Stomach (tissue), 9 donors: ENCODE data around the gene PSMD9. TPM values are rescaled to one million over a fixed set of nuclear protein-coding genes. Genes with fewer than 3 reads are reported as not detected.
"Not testable (repeated sequence)": the region's sequence is repeated elsewhere in the genome, so short reads cannot be mapped to it uniquely, and the experiment has no call there.

ENCODE experiments used
- DNase-seq, 2 donors: peaks; one replicate each; pipeline versions ENCODE4 v3.0.0 to v3.0.0-alpha.2; 2013 to 2019
- H3K27ac ChIP-seq, 5 donors: fragments of 200-600 bp in 4 of 5; sonication (generic) in 4 of 5; one replicate each; pipeline ENCODE4 v1.5.1; 2013 to 2019; ENCODE audit warnings: mild to moderate bottlenecking in 1 of 5, moderate library complexity in 1 of 5
- H3K27me3 ChIP-seq, 3 donors: fragments of 200-600 bp; sonication (generic); one replicate each; pipeline ENCODE4 v1.5.1; 2017 to 2019; ENCODE audit warnings: mixed run types in 1 of 3
- H3K36me3 ChIP-seq, 4 donors: fragments of 200-600 bp; sonication (generic); 1 replicate in 3 of 4; 2 replicates in 1 of 4; pipeline ENCODE4 v1.5.1; 2016 to 2019
- H3K4me1 ChIP-seq, 4 donors: fragments of 200-600 bp; sonication (generic); one replicate each; pipeline ENCODE4 v1.5.1; 2016 to 2019
- H3K4me3 ChIP-seq, 4 donors: fragments of 200-600 bp; sonication (generic) in 3 of 4; one replicate each; pipeline ENCODE4 v1.5.1; 2016 to 2019; ENCODE audit warnings: mild to moderate bottlenecking in 1 of 4
- H3K9me3 ChIP-seq, 4 donors: fragments of 200-600 bp; sonication (generic); one replicate each; pipeline ENCODE4 v1.5.1; 2016 to 2019
- EP300 ChIP-seq: sonication (generic); formaldehyde crosslinking; IDR thresholded peaks from one replicate; pipeline ENCODE4 v1.6.1; 2017; ENCODE audit warnings: antibody characterized with exemption
- POLR2A ChIP-seq, 4 donors: fragments of 450-650 bp; IDR thresholded peaks; one replicate each; pipeline ENCODE4 v1.6.1; 2016; ENCODE audit warnings: antibody characterized with exemption in 4 of 4, control low read depth in 2 of 4, mild to moderate bottlenecking in 1 of 4, moderate library complexity in 1 of 4
- POLR2AphosphoS5 ChIP-seq, 3 donors: sonication (generic); formaldehyde crosslinking; IDR thresholded peaks; one replicate each; pipeline ENCODE4 v1.6.1; 2016; ENCODE audit warnings: antibody characterized with exemption in 3 of 3
- WGBS, 5 donors: extraction: QIAGEN DNeasy Blood & Tissue Kit in 3 of 5; methylation state at CpG; one replicate each; pipeline versions ENCODE4 v1.1.5 to v1.1.7; 2013 to 2018; 5-methylcytosine and 5-hydroxymethylcytosine counted together
- intact Hi-C: fragments of 100-400 bp; cut with DNase I; formaldehyde crosslinking; loops from one replicate; pipeline ENCODE4 v1.15.1; 2023; ENCODE audit warnings: low total_unique reads
- polyA plus RNA-seq, 3 donors: library from polyadenylated mRNA; stranded (reverse); fragments of 200-250 nt; gene quantifications; one replicate each; pipeline ENCODE4 v1.2.3, GENCODE V29; 2013
- total RNA-seq, 5 donors: library from RNA; depleted of rRNA; stranded (reverse); fragments of >200 nt; gene quantifications; one replicate each; pipeline versions ENCODE4 v1.1.0 to v1.2.3, GENCODE V29; 2014 to 2016
- TF ChIP-seq, protein P1 (sequence below), 7 experiments: fragments of 450-650 bp in 4 of 7; fragments of 200-600 bp in 3 of 7; sonication (generic) in 3 of 7; IDR thresholded peaks; one replicate each; pipeline ENCODE4 v1.5.1; 2016 to 2019; ENCODE audit warnings: antibody characterized with exemption in 7 of 7, control low read depth in 2 of 7, mild to moderate bottlenecking in 1 of 7
- donor health status: healthy with polysubstance abuse.
- donor health status: Bipolar disorder and iron deficiency.
- donor health status: healthy.

Gene PSMD9
- total and polyA plus RNA-seq, 8 donors = 2.9 to 97.3 (median 30.6) TPM

DNA sequence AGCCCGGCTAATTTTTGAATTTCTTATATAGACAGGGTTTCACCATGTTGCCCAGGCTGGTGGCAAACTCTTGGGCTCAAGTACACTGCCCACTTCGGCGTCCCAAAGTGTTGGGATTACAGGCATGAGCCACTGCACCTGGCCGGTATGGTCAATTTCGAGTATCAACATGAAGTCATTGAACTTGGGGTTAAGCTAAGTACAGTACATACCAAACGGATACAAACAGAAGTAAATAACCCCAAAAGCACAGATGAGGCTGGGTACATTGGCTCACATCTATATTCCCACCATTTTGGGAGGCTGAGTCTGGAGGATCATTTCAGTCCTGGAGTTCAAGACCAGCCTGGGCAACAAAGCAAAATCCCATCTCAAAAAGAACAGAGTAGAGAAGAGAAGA lies 13.0 kb upstream of the PSMD9 start:
- WGBS, 5 donors = 86 to 95% (median 90%) methylated on average over 6 of the region's 6 CpGs
- Histone ChIP-seq H3K4me3 (no peak overlapping the region), H3K9me3 (no peaks in the 10 kb centered on the region), H3K27me3 (no peaks in the 10 kb centered on the region), H3K4me1 (peaks cover 0 to 14% (median 9%) of the 10 kb centered on the region in 4 donors), H3K36me3 (no peaks in the 10 kb centered on the region), H3K27ac (no peak overlapping the region)
- TF ChIP-seq POLR2AphosphoS5 (IDR thresholded peaks at IDR 0.05) = no peak
- no peak for DNase-seq
- intact Hi-C loops = no loop called here

DNA sequence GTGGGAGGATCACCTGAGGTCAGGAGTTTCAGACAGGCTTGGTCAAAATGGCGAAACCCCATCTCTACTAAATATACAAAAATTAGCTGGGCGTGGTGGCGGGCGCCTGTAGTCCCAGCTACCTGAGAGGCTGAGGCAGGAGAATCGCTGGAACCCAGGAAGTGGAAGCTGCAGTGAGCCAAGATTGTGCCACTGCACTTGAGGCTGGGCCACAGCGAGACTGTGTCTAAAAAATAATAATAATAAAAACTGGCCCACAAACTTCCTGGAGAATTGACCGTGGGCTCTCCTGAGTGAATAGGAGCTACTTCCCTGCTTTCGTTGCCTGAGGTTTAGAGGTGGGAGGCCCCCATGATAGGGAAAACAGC lies 12.5 kb upstream of the PSMD9 start:
- intact Hi-C loops = not testable (repeated sequence)

DNA sequence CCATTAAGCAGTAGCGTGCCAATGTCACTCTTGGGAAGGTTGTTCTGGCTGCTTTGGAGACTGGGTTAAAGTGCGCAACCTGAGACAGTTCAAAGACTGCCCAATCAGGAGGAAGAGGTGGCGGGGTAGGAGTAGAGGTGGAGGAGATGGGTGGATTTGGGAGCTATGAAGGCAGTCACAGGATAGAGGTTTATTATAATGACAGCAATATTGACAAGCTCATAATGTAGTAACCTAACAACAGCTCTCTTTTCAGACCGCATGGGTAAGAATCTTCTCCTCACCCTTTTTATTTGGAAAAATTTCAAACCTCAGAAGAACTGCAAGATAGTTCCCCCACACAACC lies 5.3 kb upstream of the PSMD9 start:
- H3K4me3 ChIP-seq = no peak overlapping the region
- DNase-seq = peak in 1 of 2 donors; percentile 26
- H3K36me3 ChIP-seq = no peaks in the 10 kb centered on the region
- no peak overlapping the region for H3K27ac ChIP-seq
- H3K4me1 ChIP-seq = peaks cover 0 to 7% (median 5%) of the 10 kb centered on the region in 4 donors
- H3K27me3 ChIP-seq = no peaks in the 10 kb centered on the region
- intact Hi-C loops = no loop called here
- H3K9me3 ChIP-seq = no peaks in the 10 kb centered on the region
- WGBS, 5 donors = 32 to 51% (median 40%) methylated on average over 4 of the region's 4 CpGs
- TF ChIP-seq, protein P1, sequence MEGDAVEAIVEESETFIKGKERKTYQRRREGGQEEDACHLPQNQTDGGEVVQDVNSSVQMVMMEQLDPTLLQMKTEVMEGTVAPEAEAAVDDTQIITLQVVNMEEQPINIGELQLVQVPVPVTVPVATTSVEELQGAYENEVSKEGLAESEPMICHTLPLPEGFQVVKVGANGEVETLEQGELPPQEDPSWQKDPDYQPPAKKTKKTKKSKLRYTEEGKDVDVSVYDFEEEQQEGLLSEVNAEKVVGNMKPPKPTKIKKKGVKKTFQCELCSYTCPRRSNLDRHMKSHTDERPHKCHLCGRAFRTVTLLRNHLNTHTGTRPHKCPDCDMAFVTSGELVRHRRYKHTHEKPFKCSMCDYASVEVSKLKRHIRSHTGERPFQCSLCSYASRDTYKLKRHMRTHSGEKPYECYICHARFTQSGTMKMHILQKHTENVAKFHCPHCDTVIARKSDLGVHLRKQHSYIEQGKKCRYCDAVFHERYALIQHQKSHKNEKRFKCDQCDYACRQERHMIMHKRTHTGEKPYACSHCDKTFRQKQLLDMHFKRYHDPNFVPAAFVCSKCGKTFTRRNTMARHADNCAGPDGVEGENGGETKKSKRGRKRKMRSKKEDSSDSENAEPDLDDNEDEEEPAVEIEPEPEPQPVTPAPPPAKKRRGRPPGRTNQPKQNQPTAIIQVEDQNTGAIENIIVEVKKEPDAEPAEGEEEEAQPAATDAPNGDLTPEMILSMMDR (IDR thresholded peaks at IDR 0.05) = no peak
- TF ChIP-seq EP300 (no peak), POLR2A (IDR thresholded peaks at IDR 0.05) (no peak), POLR2AphosphoS5 (IDR thresholded peaks at IDR 0.05) (no peak)

More for the DNA sequence above, 12.5 kb upstream of the PSMD9 start:
- not testable (repeated sequence) for H3K4me3 ChIP-seq, H3K36me3 ChIP-seq, DNase-seq, H3K27ac ChIP-seq, H3K27me3 ChIP-seq, H3K9me3 ChIP-seq
- H3K4me1 ChIP-seq = peaks cover 0 to 14% (median 9%) of the 10 kb centered on the region in 4 donors
- WGBS, 5 donors = 89 to 95% (median 94%) methylated on average over 8 of the region's 8 CpGs

DNA sequence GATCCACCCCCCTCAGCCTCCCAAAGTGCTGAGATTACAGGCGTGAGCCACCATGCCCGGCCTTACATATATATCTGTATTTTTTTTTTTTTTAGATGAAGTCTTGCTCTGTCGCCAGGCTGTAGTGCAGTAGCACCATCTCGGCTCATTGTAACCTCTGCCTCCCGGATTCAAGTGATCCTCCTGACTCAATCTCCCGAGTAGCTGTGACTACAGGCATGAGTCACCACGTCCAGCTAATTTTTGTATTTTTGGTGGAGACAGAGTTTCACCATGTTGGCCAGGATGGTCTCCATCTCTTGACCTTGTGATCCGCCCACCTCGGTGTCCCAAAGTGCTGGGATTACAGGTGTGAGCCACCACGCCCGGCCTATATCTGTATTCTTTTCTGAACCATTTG lies 3.5 kb upstream of the PSMD9 start:
- intact Hi-C loops, H3K9me3 ChIP-seq, H3K27ac ChIP-seq, H3K36me3 ChIP-seq, DNase-seq, H3K4me3 ChIP-seq, H3K27me3 ChIP-seq: not testable (repeated sequence)
- peaks cover 8 to 19% (median 17%) of the 10 kb centered on the region in 4 donors for H3K4me1 ChIP-seq
- 83 to 86% (median 85%) methylated on average over 11 of the region's 11 CpGs for WGBS, 5 donors

DNA sequence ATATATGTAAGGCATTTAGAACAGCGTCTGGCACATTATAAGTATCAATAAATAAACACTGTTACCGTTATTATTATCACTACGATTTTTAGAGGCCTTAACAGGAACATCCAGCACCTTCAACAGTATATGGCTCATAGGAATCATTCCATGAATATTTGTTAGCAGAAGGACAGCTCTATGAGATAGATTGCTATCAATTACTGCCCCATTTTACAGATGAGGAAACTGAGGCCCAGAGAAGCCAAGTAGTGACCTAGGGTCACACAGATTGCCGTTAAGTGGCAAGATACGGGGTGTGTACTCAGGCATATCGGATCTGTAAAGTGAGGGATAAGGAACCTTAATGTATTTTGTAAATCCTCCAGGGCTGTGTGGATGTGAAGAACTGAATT lies 510 bp upstream of the PSMD9 start:
- intact Hi-C loops = no loop called here
- H3K36me3 ChIP-seq = peaks cover 0 to 20% (median 18%) of the 10 kb centered on the region in 4 donors

DNA sequence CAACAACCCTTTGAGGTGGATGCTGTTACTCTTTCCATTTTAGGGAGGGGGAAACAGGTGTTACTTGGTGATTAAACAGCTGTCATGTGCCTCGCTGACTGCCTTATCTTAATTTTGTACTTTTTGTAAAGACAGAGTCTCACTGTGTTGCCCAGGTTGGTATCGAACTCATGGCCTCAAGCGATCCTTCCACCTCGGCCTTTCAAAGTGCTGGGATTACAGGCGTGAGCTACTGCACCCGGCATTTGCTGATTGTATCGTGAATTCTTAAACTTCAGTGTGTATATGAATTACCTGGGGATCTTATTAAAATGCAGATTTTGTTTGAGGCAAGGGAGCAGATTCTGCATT lies 659 bp downstream of the PSMD9 start:
- TF ChIP-seq, protein P1 (IDR thresholded peaks at IDR 0.05) = no peak
- Histone ChIP-seq H3K27ac (peak overlapping the region; percentile 94 to 98 (median 97)), H3K36me3 (peaks cover 0 to 23% (median 20%) of the 10 kb centered on the region in 4 donors), H3K9me3 (no peaks in the 10 kb centered on the region), H3K4me3 (peak overlapping the region; percentile 63 to 82 (median 73)), H3K4me1 (peaks cover 29 to 57% (median 52%) of the 10 kb centered on the region in 4 donors), H3K27me3 (no peaks in the 10 kb centered on the region)
- intact Hi-C loops = no loop called here
- 0 to 3% (median 2%) methylated on average over 7 of the region's 7 CpGs for WGBS, 5 donors
- no peak for DNase-seq

More for the DNA sequence above, 510 bp upstream of the PSMD9 start:
- no peaks in the 10 kb centered on the region for H3K27me3 ChIP-seq
- H3K4me1 ChIP-seq = peaks cover 18 to 45% (median 42%) of the 10 kb centered on the region in 4 donors
- peak overlapping the region; percentile 94 to 98 (median 97) for H3K27ac ChIP-seq
- no peak for TF ChIP-seq EP300
- no peak for TF ChIP-seq POLR2A (IDR thresholded peaks at IDR 0.05)
- TF ChIP-seq, protein P1 (IDR thresholded peaks at IDR 0.05) = peak in 1 of 7 experiments; percentile 48
- TF ChIP-seq POLR2AphosphoS5 (IDR thresholded peaks at IDR 0.05) = no peak
- no peak for DNase-seq
- H3K9me3 ChIP-seq = no peaks in the 10 kb centered on the region
- WGBS, 5 donors = 50 to 54% (median 50%) methylated on average over 6 of the region's 6 CpGs
- peak overlapping the region; percentile 63 to 82 (median 73) for H3K4me3 ChIP-seq

DNA sequence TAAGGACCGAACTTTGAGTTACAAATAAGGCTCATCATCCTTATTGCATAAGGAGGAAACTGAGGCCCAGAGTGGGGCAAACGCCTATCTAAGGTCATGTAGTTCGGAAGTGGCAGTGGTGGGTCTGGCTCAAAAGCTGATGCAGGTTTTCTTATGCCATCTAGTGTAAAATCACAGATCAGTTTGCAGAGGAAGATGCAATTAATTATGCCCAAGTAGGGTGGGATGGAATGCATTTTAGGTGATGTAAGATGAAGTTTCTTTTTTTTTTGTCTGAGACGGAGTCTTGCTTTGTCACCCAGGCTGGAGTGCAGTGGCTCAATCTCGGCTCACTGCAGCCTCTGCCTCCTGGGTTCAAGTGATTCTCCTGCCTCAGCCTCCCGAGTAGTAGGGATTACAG lies 1.1 kb downstream of the PSMD9 start:
- H3K9me3 ChIP-seq, H3K27me3 ChIP-seq, intact Hi-C loops, DNase-seq: not testable (repeated sequence)
- Histone ChIP-seq H3K4me3 (peak overlapping the region; percentile 63 to 82 (median 73)), H3K27ac (peak overlapping the region in 4 of 5 donors; percentile 94 to 98 (median 96)), H3K4me1 (peaks cover 33 to 61% (median 57%) of the 10 kb centered on the region in 4 donors), H3K36me3 (peaks cover 0 to 26% (median 21%) of the 10 kb centered on the region in 4 donors)
- WGBS, 5 donors = 42 to 46% (median 45%) methylated on average over 6 of the region's 6 CpGs
